ENCODE data around the gene CRISPLD2. TPM values are rescaled to one million over a fixed set of nuclear protein-coding genes. Genes with fewer than 3 reads are reported as not detected.

Gene CRISPLD2
- total RNA-seq, 3 donors from 2014 or later (not counting 1 experiment from before 2014, with no cell fraction given), result 0.86 to 6.3 TPM; not detected in 1

GRCh38 chr16:84907051-84907450 is 87.3 kb downstream of the CRISPLD2 start:
- H3K9me3 ChIP-seq (ENCODE audit: control insufficient read depth, insufficient read depth, low read length), result no peaks in the 10 kb centered on the region
- 93% methylated on average over 13 of the region's 13 CpGs for WGBS (ENCODE audit: insufficient coverage)
- H3K4me3 ChIP-seq (ENCODE audit: low read length), result no peak overlapping the region
- no peak overlapping the region for H3K27ac Mint-ChIP-seq
- H3K4me3 Mint-ChIP-seq, result no peak overlapping the region
- H3K4me1 ChIP-seq (ENCODE audit: control insufficient read depth, insufficient read depth, low read length), result no peaks in the 10 kb centered on the region
- H3K9me3 Mint-ChIP-seq, result no peaks in the 10 kb centered on the region
- H3K36me3 ChIP-seq (ENCODE audit: control insufficient read depth, insufficient read depth, low read length), result no peaks in the 10 kb centered on the region
- H3K27me3 Mint-ChIP-seq (ENCODE audit: low read depth in 2 of 2), result no peaks in the 10 kb centered on the region
- no peak for TF ChIP-seq CTCF (IDR thresholded peaks at IDR 0.05)
- no peaks in the 10 kb centered on the region for H3K4me1 Mint-ChIP-seq
- H3K27ac ChIP-seq (ENCODE audit: low read length), result no peak overlapping the region
- no peaks in the 10 kb centered on the region for H3K27me3 ChIP-seq (ENCODE audit: control insufficient read depth, insufficient read depth, low read length)
- no peaks in the 10 kb centered on the region for H3K36me3 Mint-ChIP-seq
- DNase-seq, result no peak
- intact Hi-C loops (cut with micrococcal nuclease), result no loop called here
- ATAC-seq, result no peak

GRCh38 chr16:84907575-84907974 is 87.8 kb downstream of the CRISPLD2 start:
- intact Hi-C loops (cut with micrococcal nuclease), result no loop called here
- H3K9me3 Mint-ChIP-seq, result no peaks in the 10 kb centered on the region
- TF ChIP-seq CTCF (IDR thresholded peaks at IDR 0.05), result no peak
- H3K4me3 ChIP-seq (ENCODE audit: low read length), result no peak overlapping the region
- no peak overlapping the region for H3K4me3 Mint-ChIP-seq
- WGBS (ENCODE audit: insufficient coverage), result 17% methylated on average over 12 of the region's 12 CpGs
- H3K4me1 ChIP-seq (ENCODE audit: control insufficient read depth, insufficient read depth, low read length), result no peaks in the 10 kb centered on the region
- no peak for DNase-seq
- H3K27ac Mint-ChIP-seq, result no peak overlapping the region
- ATAC-seq, result no peak
- no peaks in the 10 kb centered on the region for H3K27me3 ChIP-seq (ENCODE audit: control insufficient read depth, insufficient read depth, low read length)
- no peaks in the 10 kb centered on the region for H3K36me3 Mint-ChIP-seq
- no peaks in the 10 kb centered on the region for H3K4me1 Mint-ChIP-seq
- no peaks in the 10 kb centered on the region for H3K27me3 Mint-ChIP-seq (ENCODE audit: low read depth in 2 of 2)
- H3K36me3 ChIP-seq (ENCODE audit: control insufficient read depth, insufficient read depth, low read length), result no peaks in the 10 kb centered on the region
- no peak overlapping the region for H3K27ac ChIP-seq (ENCODE audit: low read length)
- no peaks in the 10 kb centered on the region for H3K9me3 ChIP-seq (ENCODE audit: control insufficient read depth, insufficient read depth, low read length)

- H3K4me3 ChIP-seq (ENCODE audit: low read length), result no peak overlapping the region
- Mint-ChIP-seq H3K27ac (no peak overlapping the region), H3K36me3 (no peaks in the 10 kb centered on the region), H3K9me3 (no peaks in the 10 kb centered on the region), H3K27me3 (ENCODE audit: low read depth in 2 of 2) (no peaks in the 10 kb centered on the region), H3K4me1 (no peaks in the 10 kb centered on the region), H3K4me3 (no peak overlapping the region)
- intact Hi-C loops (cut with micrococcal nuclease), result no loop called here
- H3K4me1 ChIP-seq (ENCODE audit: control insufficient read depth, insufficient read depth, low read length), result no peaks in the 10 kb centered on the region
- no peaks in the 10 kb centered on the region for H3K27me3 ChIP-seq (ENCODE audit: control insufficient read depth, insufficient read depth, low read length)
- no peaks in the 10 kb centered on the region for H3K9me3 ChIP-seq (ENCODE audit: control insufficient read depth, insufficient read depth, low read length)
- ATAC-seq, result no peak
- WGBS (ENCODE audit: insufficient coverage), result 76% methylated on average over 9 of the region's 9 CpGs
- H3K27ac ChIP-seq (ENCODE audit: low read length), result no peak overlapping the region
- H3K36me3 ChIP-seq (ENCODE audit: control insufficient read depth, insufficient read depth, low read length), result no peaks in the 10 kb centered on the region
- no peak for DNase-seq
- no peak for TF ChIP-seq CTCF (IDR thresholded peaks at IDR 0.05)
Measured at GRCh38 chr16:84909476-84910085, 89.8 kb downstream of the CRISPLD2 start.

Measured in natural killer cell (primary cell).